Activated CD4-positive, alpha-beta T cell treated with anti-CD3 and anti-CD28 coated beads for 4 hours (primary cell): ENCODE data around the gene PFN2.
A peak's percentile ranks its signal among the peaks of the same experiment; 100 is the strongest.
"Not testable (repeated sequence)": the region's sequence is repeated elsewhere in the genome, so short reads cannot be mapped to it uniquely, and the experiment has no call there.

Experiments
- DNase-seq, 2 donors: peaks; one replicate each; pipeline ENCODE4 v3.0.0-alpha.2; 2020

Gene PFN2, protein sequence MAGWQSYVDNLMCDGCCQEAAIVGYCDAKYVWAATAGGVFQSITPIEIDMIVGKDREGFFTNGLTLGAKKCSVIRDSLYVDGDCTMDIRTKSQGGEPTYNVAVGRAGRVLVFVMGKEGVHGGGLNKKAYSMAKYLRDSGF

GRCh38 chr3:149970716-149971402, at the start of gene PFN2:
TSS of gene PFN2 (minus strand) at chr3:149970895. CDS start at chr3:149970856, 39 bp downstream.
- DNase-seq = peak; percentile 44 to 62

GRCh38 chr3:150015901-150016300, 45.2 kb upstream of the PFN2 start:
- DNase-seq = no peak

DNA sequence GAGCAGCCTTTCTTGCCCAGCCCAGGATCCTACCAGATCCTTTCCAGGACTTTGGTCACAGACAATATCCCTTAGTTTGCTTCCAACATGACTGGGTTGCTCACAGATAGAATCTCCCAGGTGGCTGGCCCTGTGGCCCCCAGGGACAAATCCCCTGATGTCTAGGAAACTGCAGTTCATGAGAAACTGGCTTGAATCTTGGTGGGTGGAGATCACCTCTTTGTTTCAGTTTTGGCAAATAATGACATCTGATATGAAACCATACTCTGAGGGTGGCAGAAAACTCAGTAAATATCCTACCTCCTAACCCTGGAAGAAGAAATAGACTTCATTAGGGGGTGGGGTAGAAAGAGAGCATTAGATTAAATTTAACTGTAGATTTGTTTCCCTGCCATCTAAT, 44.1 kb upstream of the PFN2 start:
- DNase-seq = no peak

- DNase-seq = no peak
These were observed 43.1 kb upstream of the PFN2 start for GRCh38 chr3:150013801-150014200.

DNA sequence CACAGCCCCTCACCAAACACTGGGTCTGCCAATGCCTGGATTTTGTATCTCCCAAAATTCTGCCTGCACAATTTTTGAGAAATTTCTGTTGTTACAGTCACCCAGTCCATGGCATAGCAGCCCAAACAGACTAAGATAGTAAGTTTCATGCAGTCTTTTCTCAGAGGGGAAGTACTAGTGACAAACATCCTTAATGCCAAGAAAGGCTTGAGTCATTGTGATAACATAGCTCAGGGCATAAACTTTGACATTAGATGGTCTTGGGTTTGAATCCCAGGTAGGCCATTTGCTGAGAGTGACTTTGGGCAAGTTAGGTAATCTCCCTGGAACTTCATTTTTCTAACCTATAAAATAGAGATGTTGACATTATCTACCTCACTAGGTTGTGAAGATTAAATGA, 36.1 kb upstream of the PFN2 start:
- no peak for DNase-seq

DNA sequence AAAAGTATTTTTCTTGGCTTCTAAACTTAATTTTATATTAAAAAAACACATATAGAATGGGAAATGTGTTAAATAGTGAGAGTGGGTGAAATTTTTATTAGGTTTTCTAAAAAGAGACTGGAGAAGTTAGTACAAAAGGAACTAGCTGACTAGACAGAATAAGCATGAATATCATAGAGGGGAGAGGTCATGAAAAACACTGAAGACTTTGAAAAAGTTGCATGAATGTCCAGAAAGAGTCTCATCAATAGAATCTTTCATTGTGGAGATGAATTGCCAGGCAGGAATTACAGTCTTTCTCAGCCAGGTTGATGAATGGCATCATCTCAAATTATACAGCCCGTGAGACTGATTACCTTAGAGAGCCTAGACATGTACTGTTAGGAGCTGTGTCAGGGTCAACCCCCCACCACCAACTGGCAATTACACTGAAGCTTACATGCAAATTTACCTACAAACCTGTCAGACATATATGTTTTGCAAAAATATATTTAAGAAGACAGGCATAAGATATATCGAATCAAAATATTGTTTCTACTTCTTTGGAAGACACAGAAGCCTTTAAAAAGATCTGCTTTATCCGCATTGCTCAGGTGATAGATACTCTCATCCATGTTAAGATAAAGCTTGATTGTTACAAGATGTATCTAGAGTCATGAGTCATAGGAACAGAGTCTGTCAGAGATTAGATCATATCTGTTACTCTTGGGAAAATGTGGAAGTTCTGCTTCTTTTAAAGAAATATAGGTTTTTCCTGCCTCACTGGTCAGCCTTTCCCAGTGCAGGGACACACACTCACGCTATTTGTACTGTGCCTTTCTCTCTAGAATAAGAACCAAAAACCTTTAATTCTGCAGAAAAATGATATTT, 34.8 kb upstream of the PFN2 start:
- DNase-seq = no peak

DNA sequence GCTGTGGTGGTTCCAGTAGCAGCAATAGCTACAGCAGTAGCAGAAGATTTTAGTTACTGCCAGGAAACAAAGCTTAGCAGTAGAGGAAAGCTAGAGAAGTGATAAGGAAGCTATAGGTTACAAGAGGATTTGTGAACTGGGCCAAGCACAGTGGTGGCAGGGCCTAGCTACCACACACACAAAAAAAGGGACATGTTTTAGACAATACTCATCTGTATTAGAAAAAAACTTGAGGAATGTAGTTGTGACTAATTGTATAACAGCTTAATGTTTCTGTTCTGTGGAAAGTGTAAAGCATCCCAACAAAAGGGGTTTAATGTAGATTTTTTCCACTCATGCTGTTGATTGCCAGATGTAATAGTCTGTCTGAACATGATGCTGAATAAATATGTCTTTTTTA, 29.9 kb upstream of the PFN2 start:
- no peak for DNase-seq

DNA sequence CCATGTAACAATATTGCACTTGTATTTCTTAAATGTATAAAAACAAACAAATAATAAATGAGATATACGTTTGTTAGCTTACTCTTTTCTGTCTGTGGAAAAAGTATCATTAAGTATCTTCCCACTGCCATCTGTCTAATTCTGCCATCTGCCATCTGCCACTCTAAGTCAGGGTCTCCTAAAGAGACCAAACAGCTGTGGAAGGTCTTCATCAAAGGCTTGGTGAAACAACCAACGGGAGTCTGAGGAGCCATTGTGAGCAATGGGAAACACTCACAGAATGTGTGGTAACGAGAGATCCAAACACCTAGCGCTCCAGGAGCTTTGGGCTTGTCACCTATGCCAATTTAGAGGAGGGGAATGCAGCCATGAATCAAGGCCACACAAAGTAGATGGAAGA, 28.7 kb upstream of the PFN2 start:
- DNase-seq = no peak

- DNase-seq = no peak
These were observed 28.3 kb upstream of the PFN2 start for GRCh38 chr3:149998946-149999345.

- no peak for DNase-seq
These were observed 21.8 kb upstream of the PFN2 start for GRCh38 chr3:149992416-149993058.

DNA sequence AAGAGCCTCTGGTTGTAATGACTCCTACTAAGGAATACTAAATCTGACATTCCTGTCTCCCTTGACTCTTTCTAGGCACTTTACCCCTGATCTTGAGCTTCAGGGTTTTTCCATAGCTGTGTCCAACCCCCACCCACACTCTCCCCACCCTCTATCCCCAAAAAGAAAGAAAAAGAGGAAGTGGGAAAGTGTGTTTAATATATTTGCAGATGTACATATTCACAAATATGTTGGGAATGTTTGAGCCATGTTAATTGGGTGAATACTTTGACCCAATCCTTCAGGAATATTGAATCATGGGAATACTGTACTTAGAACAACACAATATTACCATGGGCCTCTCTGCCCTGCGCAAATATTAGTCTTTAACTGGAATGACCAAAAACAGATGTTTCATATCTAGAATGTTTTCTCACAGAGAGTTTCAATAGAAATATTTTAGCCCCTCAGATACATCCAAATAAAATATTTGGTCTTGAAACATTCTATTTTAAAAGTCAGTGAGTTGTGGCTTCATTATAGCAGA, 19.8 kb upstream of the PFN2 start:
- DNase-seq = no peak

- DNase-seq = no peak
These were observed 18.6 kb upstream of the PFN2 start for GRCh38 chr3:149989307-149989706.

GRCh38 chr3:149983628-149984027, 12.9 kb upstream of the PFN2 start:
- DNase-seq = no peak

GRCh38 chr3:149983053-149983452, 12.4 kb upstream of the PFN2 start:
- DNase-seq = not testable (repeated sequence)

GRCh38 chr3:149981979-149982378, 11.3 kb upstream of the PFN2 start:
- not testable (repeated sequence) for DNase-seq

- no peak for DNase-seq
These were observed 6.7 kb upstream of the PFN2 start for GRCh38 chr3:149977386-149977785.

DNA sequence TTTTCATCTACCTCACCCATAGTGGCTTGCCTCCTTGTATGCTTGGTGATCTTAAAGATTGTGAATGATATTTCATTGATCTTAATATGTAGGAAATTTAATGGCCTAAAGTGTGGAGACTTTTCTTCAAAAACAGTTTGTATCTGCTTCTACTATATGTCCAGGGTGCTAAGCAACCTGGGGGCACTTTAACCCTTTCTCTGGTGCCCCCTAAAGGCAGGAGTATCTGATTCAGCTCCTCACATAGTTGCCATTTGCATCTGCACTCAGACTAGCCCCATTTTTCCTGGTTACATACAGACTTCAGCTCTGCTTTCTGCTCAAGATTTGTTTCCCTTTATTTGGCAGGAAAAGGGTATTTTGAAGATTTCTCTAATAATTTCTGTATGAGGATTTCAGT, 5.2 kb upstream of the PFN2 start:
- DNase-seq = no peak

GRCh38 chr3:149971403-149972075, 844 bp upstream of the PFN2 start:
- DNase-seq = peak; percentile 21 to 25

- peak; percentile 76 to 80 for DNase-seq
These were observed 567 bp downstream of the PFN2 start for GRCh38 chr3:149969940-149970715.

DNA sequence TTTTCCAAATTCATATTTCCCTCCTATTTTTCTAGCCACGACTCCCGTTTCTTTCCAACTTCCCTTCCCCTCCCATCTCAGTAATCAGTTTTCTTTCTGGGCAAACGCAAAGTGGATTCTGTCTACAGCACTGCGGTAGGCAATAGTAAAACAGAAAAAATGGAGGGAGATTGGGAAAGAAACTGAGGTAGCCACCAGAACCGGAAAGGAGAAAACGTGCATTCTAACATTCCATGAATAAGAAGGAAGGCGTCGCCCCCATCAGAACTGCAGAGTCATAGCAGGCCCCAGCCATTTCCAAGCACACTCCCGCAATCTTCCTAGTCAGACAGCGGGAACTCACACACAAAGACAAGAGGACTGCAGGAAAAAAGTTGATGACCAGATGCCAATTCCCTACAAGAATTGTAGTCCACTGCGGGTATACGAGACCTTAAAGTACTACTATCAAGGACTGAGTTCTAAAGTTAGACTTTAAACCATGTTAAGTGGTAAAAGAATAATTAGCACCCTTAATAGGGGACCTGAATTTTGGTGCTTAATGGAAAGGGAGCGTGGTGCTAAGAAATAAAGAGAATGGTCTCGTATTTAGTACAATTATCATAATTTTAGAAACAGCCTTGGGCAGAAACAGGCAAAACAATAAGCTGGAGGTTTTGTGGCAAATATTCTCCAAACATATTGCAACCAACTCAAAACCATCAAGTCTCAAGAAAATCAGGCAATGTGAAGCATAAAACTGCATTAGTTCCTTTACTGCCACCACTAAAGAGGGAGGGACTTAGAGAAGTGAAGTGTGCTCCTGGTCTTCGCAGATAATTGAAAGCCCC, 1.4 kb downstream of the PFN2 start:
- peak in 1 of 2 donors; percentile 5 for DNase-seq

DNA sequence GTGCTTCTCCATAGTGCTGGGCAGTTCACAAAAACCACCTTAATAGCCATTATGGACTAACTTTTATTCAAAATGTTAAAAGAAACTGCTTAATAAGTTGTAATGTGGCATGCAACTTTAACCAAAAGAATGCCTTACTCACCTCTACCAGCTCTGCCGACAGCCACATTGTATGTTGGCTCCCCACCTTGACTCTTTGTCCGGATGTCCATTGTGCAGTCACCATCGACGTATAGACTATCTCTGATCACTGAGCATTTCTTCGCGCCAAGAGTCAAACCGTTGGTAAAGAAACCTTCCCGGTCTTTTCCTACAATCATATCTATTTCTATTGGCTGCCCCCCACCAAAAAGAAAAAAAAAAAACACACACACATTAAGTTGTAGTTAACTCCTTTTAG, 2.5 kb downstream of the PFN2 start:
- no peak for DNase-seq
